HG02763 (cell line): ENCODE results near the gene SASH1.

Experiments
- ATAC-seq: cut with Tn5 transposase; IDR thresholded peaks from one replicate; pipeline ENCODE4 v1.9.1; 2021; ENCODE audit warnings: mild to moderate bottlenecking, moderate library complexity; ENCODE audit not compliant: unreplicated experiment

Gene SASH1

GRCh38 chr6:148455225-148455624 is 112.6 kb downstream of the SASH1 start:
- no peak for ATAC-seq

GRCh38 chr6:148455674-148456558 is 113.3 kb downstream of the SASH1 start:
- ATAC-seq: no peak

- ATAC-seq: no peak
Observed at GRCh38 chr6:148457137-148457842, 114.7 kb downstream of the SASH1 start.

- ATAC-seq: no peak
Observed at GRCh38 chr6:148457843-148458159, 115.2 kb downstream of the SASH1 start.

- no peak for ATAC-seq
Observed at GRCh38 chr6:148459238-148459637, 116.6 kb downstream of the SASH1 start.

- ATAC-seq: no peak
Observed at GRCh38 chr6:148460876-148461646, 118.4 kb downstream of the SASH1 start.

- ATAC-seq: no peak
Observed at GRCh38 chr6:148461986-148462577, 119.4 kb downstream of the SASH1 start.

- ATAC-seq: no peak
Observed at GRCh38 chr6:148463671-148464070, 121.0 kb downstream of the SASH1 start.

GRCh38 chr6:148464319-148465010 is 121.8 kb downstream of the SASH1 start:
- peak; percentile 51 for ATAC-seq

GRCh38 chr6:148465011-148465335 is 122.3 kb downstream of the SASH1 start:
- ATAC-seq: no peak

GRCh38 chr6:148465670-148466069 is 123.0 kb downstream of the SASH1 start:
- ATAC-seq: no peak

- no peak for ATAC-seq
Observed at GRCh38 chr6:148466158-148466557, 123.5 kb downstream of the SASH1 start.

GRCh38 chr6:148467926-148468325 is 125.3 kb downstream of the SASH1 start:
- ATAC-seq: no peak

GRCh38 chr6:148470156-148470555 is 127.5 kb downstream of the SASH1 start:
- ATAC-seq: no peak

GRCh38 chr6:148470606-148471465 is 128.2 kb downstream of the SASH1 start:
- ATAC-seq: no peak

- ATAC-seq: no peak
Observed at GRCh38 chr6:148471624-148472159, 129.1 kb downstream of the SASH1 start.

- no peak for ATAC-seq
Observed at GRCh38 chr6:148472171-148473105, 129.8 kb downstream of the SASH1 start.

GRCh38 chr6:148479497-148479896 is 136.9 kb downstream of the SASH1 start:
- ATAC-seq: no peak
